Motor neuron (in vitro differentiated cells): ENCODE results near the gene GOLGA6L2. TPM values are rescaled to one million over a fixed set of nuclear protein-coding genes. Genes with fewer than 3 reads are reported as not detected.
"Not testable (repeated sequence)": the region's sequence is repeated elsewhere in the genome, so short reads cannot be mapped to it uniquely, and the experiment has no call there.

Experiments used
- ATAC-seq, 8 experiments: fragments of 200-7000 bp; cut with Tn5 transposase; replicated peaks in 6 of 8; 2 replicates each; pipeline ENCODE4 v1.8.0; 2021; ENCODE audit warnings: mild to moderate bottlenecking in 8 of 8, moderate library complexity in 8 of 8
- H3K27ac ChIP-seq, 2 donors: fragments of 250-450 bp; sonication (Bioruptor Pico); 2 replicates each; pipeline ENCODE4 v1.9.0; 2021; ENCODE audit warnings: antibody characterized with exemption in 2 of 2, mild to moderate bottlenecking in 2 of 2, moderate library complexity in 1 of 2
- H3K4me1 ChIP-seq, 2 donors: fragments of 250-450 bp; sonication (Bioruptor Pico); replicated peaks in 1 of 2; 2 replicates each; pipeline ENCODE4 v1.6.1; 2021; ENCODE audit warnings: antibody characterized with exemption in 2 of 2, mild to moderate bottlenecking in 2 of 2, moderate library complexity in 1 of 2
- H3K4me3 ChIP-seq, 5 donors: fragments of 250-450 bp; sonication (Bioruptor Pico); 2 replicates each; pipeline ENCODE4 v1.9.0; 2021; ENCODE audit warnings: antibody characterized with exemption in 5 of 5, mild to moderate bottlenecking in 5 of 5, moderate library complexity in 4 of 5
- WGBS, 10 experiments: fragments of 450-650 bp; shearing (Covaris generic); methylation state at CpG; one replicate each; pipeline ENCODE4 v1.0.0; 2022; 5-methylcytosine and 5-hydroxymethylcytosine counted together
- in situ Hi-C, 9 experiments: fragments of 400-800 bp; cut with MboI; loops; one replicate each; pipeline ENCODE4 v1.15.0; 2021; ENCODE audit warnings: low sequenced_read_pairs in 9 of 9, low pct_unique_long_range_greater_than_20kb in 2 of 9; ENCODE audit not compliant: unreplicated experiment in 9 of 9
- total RNA-seq, 8 experiments: library from RNA; unstranded; fragments of 300-600 nt; gene quantifications; 2 replicates each; pipeline versions ENCODE4 v1.2.3 to v1.2.4, GENCODE V29; 2022

GOLGA6L2 gene
- total RNA-seq, 8 experiments from 2014 or later = 0.05 to 2.0 (median 0.34) TPM; not detected in 2

- WGBS, 10 experiments = 0 to 93% (median 54%) methylated on average over 1 to 4 of the region's 16 CpGs; no CpG with 5 or more reads in 2 of the 10 experiments
- ATAC-seq = peak in 2 of 8 experiments; percentile 75 to 85
- H3K4me3 ChIP-seq = no peak overlapping the region
- H3K27ac ChIP-seq = no peak overlapping the region
- in situ Hi-C loops = no loop called here
- no peaks in the 10 kb centered on the region for H3K4me1 ChIP-seq
Observed at GRCh38 chr15:23420806-23421575, 26.1 kb downstream of the GOLGA6L2 start.

DNA sequence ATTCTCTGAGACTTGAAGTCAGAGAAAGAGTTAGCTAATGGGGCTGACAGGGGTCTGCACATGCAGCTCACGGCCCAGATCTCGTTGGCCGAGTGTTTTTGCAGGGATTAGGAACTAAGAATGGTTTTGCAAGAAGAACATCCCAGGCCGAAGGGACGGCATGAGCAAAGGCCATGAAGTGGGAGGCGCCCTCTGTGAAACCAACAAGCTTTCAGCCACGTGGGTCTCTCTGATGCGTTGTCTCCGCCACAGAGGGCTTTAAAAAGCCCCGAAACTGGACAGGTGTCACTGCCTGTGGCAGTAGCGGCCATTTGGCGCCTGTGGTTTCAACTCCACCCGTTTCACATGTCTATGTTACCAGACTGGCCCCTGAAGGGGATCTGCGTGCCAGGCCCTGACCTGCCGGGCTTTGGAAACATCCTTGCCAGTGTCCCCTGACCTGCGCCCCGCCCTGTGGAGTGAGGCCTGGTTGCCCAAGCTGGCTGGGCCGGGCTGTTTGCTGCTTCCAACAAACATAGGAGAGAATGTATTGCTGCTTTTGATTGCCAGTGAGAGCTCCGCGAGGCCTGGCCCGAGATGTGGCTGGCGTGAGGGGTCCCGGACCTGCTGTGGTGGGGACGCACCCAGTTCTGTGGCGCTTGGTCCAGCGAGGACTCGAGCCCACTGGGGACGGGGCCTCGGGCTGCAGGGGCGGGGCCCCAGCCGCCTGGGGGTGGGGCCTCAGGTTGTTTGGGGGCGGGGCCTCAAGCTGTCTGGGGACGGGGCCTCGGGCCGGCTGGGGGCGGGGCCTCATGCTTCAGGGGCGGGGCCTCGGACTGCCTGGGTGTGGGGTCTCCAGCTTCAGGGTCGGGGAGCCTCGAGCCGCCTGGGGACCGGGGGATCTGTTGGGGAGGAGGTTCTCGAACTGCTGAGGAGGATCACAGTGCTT lies 30.4 kb downstream of the GOLGA6L2 start:
- H3K27ac ChIP-seq = no peak overlapping the region
- H3K4me1 ChIP-seq = no peaks in the 10 kb centered on the region
- H3K4me3 ChIP-seq = no peak overlapping the region
- ATAC-seq = no peak
- in situ Hi-C loops = no loop called here
- 0 to 82% (median 73%) methylated on average over 1 to 12 of the region's 43 CpGs; no CpG with 5 or more reads in 6 of the 10 experiments for WGBS, 10 experiments

DNA sequence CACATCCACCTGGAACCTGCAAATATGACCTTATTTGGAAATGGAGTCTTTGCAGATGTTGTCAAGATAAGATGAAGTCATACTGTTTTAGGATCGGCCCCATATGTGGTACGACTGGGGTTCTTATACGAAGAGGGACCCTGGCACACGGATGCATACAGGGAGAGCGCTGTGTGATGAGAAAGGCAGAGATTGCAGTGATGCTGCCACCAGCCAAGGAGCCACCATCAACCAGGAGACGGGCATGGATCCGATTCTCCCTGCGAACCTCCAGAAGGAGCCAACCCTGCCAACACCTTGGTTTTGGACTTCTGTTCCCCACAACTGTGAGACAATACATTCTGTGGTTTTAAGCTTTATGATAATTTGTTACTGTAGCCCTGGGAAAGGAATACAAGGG lies 31.2 kb downstream of the GOLGA6L2 start:
- H3K4me1 ChIP-seq, H3K4me3 ChIP-seq, in situ Hi-C loops, ATAC-seq, H3K27ac ChIP-seq: not testable (repeated sequence)
- WGBS, 10 experiments = no CpG with 5 or more reads among the region's 8 CpGs

GRCh38 chr15:23415321-23415865 lies 31.6 kb downstream of the GOLGA6L2 start:
- Histone ChIP-seq H3K27ac (no peak overlapping the region), H3K4me3 (no peak overlapping the region), H3K4me1 (no peaks in the 10 kb centered on the region)
- in situ Hi-C loops = no loop called here
- no peak for ATAC-seq
- 0 to 80% (median 65%) methylated on average over 1 to 5 of the region's 8 CpGs; no CpG with 5 or more reads in 4 of the 10 experiments for WGBS, 10 experiments

- WGBS, 10 experiments = 27 to 92% (median 80%) methylated on average over 1 to 5 of the region's 5 CpGs; no CpG with 5 or more reads in 3 of the 10 experiments
- H3K4me3 ChIP-seq, in situ Hi-C loops, H3K27ac ChIP-seq, H3K4me1 ChIP-seq, ATAC-seq: not testable (repeated sequence)
Observed at GRCh38 chr15:23412881-23413600, 34.0 kb downstream of the GOLGA6L2 start.

- 50 to 75% (median 62%) methylated on average over 2 to 9 of the region's 10 CpGs; no CpG with 5 or more reads in 7 of the 10 experiments for WGBS, 10 experiments
Observed at GRCh38 chr15:23411841-23412240, 35.2 kb downstream of the GOLGA6L2 start.

GRCh38 chr15:23403550-23403949 lies 43.5 kb downstream of the GOLGA6L2 start:
- no peak for ATAC-seq
- H3K27ac ChIP-seq = no peak overlapping the region
- H3K4me3 ChIP-seq = no peak overlapping the region
- WGBS, 10 experiments = 0 to 95% (median 25%) methylated on average over 1 to 4 of the region's 4 CpGs; no CpG with 5 or more reads in 4 of the 10 experiments
- no peaks in the 10 kb centered on the region for H3K4me1 ChIP-seq
- in situ Hi-C loops = no loop called here

More at GRCh38 chr15:23411841-23412240, 35.2 kb downstream of the GOLGA6L2 start:
- ATAC-seq = no peak
- no peak overlapping the region for H3K27ac ChIP-seq
- in situ Hi-C loops = no loop called here
- no peak overlapping the region for H3K4me3 ChIP-seq
- no peaks in the 10 kb centered on the region for H3K4me1 ChIP-seq

DNA sequence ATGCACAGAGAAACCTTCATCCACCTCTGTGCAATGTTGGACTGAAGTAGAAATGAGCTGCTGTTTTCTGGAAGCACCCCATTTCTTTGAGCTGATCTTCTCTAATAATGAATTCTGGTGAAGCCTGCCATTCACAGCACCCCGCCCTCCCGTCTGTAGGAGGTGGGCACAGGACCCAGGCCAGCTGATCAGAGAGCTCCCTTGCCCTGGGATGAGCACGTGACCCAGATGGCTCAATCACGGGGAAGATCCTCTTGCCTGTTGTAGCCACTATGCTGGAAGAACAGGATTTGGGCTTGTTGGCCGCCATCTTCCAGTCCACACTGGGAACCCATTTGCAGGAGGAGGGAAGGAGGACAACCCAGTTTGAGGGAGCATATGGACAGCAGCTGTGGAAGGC lies 44.5 kb downstream of the GOLGA6L2 start:
- 0 to 50% methylated on average over 1 to 4 of the region's 5 CpGs; no CpG with 5 or more reads in 8 of the 10 experiments for WGBS, 10 experiments
- in situ Hi-C loops = no loop called here
- no peak for ATAC-seq
- Histone ChIP-seq H3K4me3 (no peak overlapping the region), H3K4me1 (no peaks in the 10 kb centered on the region), H3K27ac (no peak overlapping the region)

DNA sequence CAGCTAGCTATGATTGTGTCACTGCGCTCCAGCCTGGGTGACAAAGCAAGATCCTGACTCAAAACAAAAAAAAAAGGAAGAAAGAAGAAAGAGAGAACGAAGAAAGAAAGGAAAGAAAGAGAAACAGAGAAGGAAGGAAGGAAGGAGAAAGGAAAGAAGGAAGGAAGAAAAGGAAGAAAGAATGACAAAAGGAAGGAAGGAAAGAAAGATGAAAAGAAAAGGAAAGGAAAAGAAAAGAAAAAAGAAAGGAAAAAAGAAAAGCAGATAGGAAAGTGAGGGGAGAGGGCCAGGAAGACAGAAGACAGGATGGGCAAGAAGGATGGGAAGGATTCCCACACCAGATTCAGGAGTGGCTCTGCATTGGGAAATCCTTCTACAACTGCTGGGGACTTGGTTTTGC lies 44.9 kb downstream of the GOLGA6L2 start:
- H3K4me3 ChIP-seq = no peak overlapping the region
- no peak overlapping the region for H3K27ac ChIP-seq
- in situ Hi-C loops = no loop called here
- WGBS, 10 experiments = 0 to 64% (median 40%) methylated on average over 1 to 2 of the region's 2 CpGs; no CpG with 5 or more reads in 2 of the 10 experiments
- no peaks in the 10 kb centered on the region for H3K4me1 ChIP-seq
- no peak for ATAC-seq

DNA sequence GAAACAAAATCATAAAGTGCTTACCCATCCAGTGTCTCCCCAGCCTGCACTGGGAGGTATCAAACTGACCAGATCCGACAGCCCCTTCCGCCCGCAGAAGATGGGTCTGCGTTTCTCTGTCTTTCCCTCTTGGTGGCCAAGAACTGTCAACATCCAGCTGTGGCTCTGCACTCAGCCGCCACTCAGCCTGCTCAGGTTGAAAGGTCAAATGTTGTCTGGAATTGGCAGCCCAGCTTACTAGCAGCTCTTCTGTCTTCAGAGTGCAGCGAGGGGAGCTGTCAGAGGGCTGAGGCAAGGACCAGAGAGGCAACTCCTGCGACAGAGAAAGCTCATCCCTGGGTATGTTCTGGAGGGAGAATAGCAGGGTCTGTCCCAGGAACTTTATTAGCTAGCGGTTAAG lies 45.4 kb downstream of the GOLGA6L2 start:
- no peaks in the 10 kb centered on the region for H3K4me1 ChIP-seq
- ATAC-seq = no peak
- in situ Hi-C loops = no loop called here
- 0 to 88% (median 52%) methylated on average over 1 to 7 of the region's 8 CpGs; no CpG with 5 or more reads in 2 of the 10 experiments for WGBS, 10 experiments
- no peak overlapping the region for H3K4me3 ChIP-seq
- no peak overlapping the region for H3K27ac ChIP-seq

GRCh38 chr15:23399207-23399606 lies 47.8 kb downstream of the GOLGA6L2 start:
- H3K4me3 ChIP-seq, H3K4me1 ChIP-seq, H3K27ac ChIP-seq, ATAC-seq, in situ Hi-C loops: not testable (repeated sequence)
- 8 to 74% (median 56%) methylated on average over 1 to 5 of the region's 5 CpGs; no CpG with 5 or more reads in 5 of the 10 experiments for WGBS, 10 experiments

DNA sequence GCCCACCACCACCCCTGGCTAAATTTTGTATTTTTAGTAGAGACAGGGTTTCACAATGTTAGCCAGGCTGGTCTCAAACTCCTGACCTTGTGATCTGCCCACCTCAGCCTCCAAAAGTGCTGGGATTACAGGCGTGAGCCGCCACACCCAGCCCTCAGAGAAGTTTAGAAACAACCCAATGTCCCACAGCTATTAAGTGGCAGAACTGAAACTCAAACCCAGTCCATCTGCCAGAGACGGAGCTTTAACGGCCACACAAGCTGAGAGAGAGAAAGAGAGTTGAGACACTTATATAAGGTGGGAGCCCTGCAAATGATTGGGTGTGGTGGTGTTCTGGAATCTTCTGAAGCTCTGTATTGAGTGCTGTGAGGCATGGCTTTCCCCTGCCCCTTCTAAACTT lies 48.7 kb downstream of the GOLGA6L2 start:
- WGBS, 10 experiments = 29 to 100% (median 69%) methylated on average over 1 to 4 of the region's 4 CpGs; no CpG with 5 or more reads in 6 of the 10 experiments
- H3K4me1 ChIP-seq, ATAC-seq, H3K27ac ChIP-seq, H3K4me3 ChIP-seq, in situ Hi-C loops: not testable (repeated sequence)
